ENCODE measurements around the gene PRKG1. TPM values are rescaled to one million over a fixed set of nuclear protein-coding genes. Genes with fewer than 3 reads are reported as not detected.

The PRKG1 gene
- total RNA-seq, 1 experiment from 2014 or later, result 10.4 TPM

DNA sequence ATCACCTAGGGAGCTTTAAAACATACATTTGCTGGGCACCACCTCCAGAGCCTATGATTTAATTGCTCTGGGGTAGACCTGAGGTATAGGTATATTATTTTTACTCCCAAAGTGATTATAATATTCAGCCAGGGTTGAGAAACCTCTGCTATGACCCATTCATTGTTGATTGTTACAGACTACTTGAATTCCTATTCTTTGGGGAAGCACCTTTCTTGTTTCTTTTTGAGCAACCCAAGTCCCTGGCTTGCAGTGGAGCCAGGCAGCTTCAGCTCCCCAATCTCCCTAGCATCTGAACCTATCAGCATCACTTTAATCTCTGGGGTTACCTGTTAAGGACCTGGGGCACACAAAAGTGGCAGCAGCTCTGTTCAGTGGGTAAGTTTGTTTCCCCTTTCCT lies 8.6 kb downstream of the PRKG1 start:
- Histone ChIP-seq H4K91ac (ENCODE audit: insufficient read length, low read depth, low read length) (no peak overlapping the region), H3K18ac (ENCODE audit: insufficient read length, low read depth, low read length) (no peak overlapping the region), H2BK12ac (ENCODE audit: insufficient read length, low read depth, low read length) (no peak overlapping the region), H2BK20ac (ENCODE audit: low read depth, low read length, poor library complexity, severe bottlenecking) (no peak overlapping the region), H3K23ac (ENCODE audit: insufficient read length, low read depth, low read length) (no peak overlapping the region), H3K4me2 (ENCODE audit: insufficient read depth, insufficient read length, low read length) (peak overlapping the region; percentile 38), H3K27ac (ENCODE audit: insufficient read length, low read depth, low read length) (no peak overlapping the region), H2AFZ (ENCODE audit: low read length) (no peak overlapping the region), H4K20me1 (ENCODE audit: control insufficient read depth, insufficient read depth, insufficient read length) (no peaks in the 10 kb centered on the region), H2BK15ac (ENCODE audit: low read depth, low read length) (no peak overlapping the region), H2AK5ac (ENCODE audit: insufficient read length, low read length) (no peak overlapping the region), H3K27me3 (ENCODE audit: insufficient read depth, low read length) (no peaks in the 10 kb centered on the region), H3K9me3 (ENCODE audit: control insufficient read depth, low read depth, low read length) (no peaks in the 10 kb centered on the region), H3K4me1 (ENCODE audit: insufficient read depth, low read length) (peaks cover 18% of the 10 kb centered on the region; the same call in 1 of the 2 replicates), H3K23me2 (ENCODE audit: insufficient read length, low read depth, low read length, poor library complexity, severe bottlenecking) (no peaks in the 10 kb centered on the region), H3K14ac (ENCODE audit: insufficient read depth, low read length) (peak overlapping the region; percentile 62; the same call in 1 of the 2 replicates), H4K5ac (ENCODE audit: insufficient read length, low read depth, low read length) (no peak overlapping the region), H3K79me1 (ENCODE audit: insufficient read depth, low read depth, low read length, poor library complexity, severe bottlenecking) (no peaks in the 10 kb centered on the region), H3K79me2 (ENCODE audit: insufficient read depth, low read length) (peaks cover 2% of the 10 kb centered on the region; the same call in 1 of the 2 replicates), H3K9ac (ENCODE audit: extremely low read depth, insufficient read length, low read length) (no peak overlapping the region), H3K56ac (ENCODE audit: insufficient read length, low read depth, low read length) (no peak overlapping the region), H3K4ac (ENCODE audit: low read depth, low read length) (no peak overlapping the region), H4K8ac (replicated peaks; ENCODE audit: insufficient read length, low read depth, low read length) (no peak overlapping the region), H2BK5ac (ENCODE audit: insufficient read length, low read length) (no peak overlapping the region), H3T11ph (ENCODE audit: low read length) (no peak overlapping the region), H2BK120ac (ENCODE audit: low read depth, low read length, poor library complexity, severe bottlenecking) (no peak overlapping the region)
- Mint-ChIP-seq H3K4me3 (no peak overlapping the region; a peak in 1 of 5 replicates), H3K27me3 (ENCODE audit: low read depth) (no peaks in the 10 kb centered on the region), H3K27ac (peak overlapping the region in 2 of 3 experiments; percentile 47 to 94; a peak in 4 of 7 replicates), H3K9me3 (no peaks in the 10 kb centered on the region), H3K4me1 (peaks cover 33 to 46% of the 10 kb centered on the region in 2 experiments), H3K36me3 (ENCODE audit: insufficient read depth in 1 of 3, low read depth in 3 of 3) (no peaks in the 10 kb centered on the region)
- DNase-seq, result no peak
- TF ChIP-seq, protein P1, sequence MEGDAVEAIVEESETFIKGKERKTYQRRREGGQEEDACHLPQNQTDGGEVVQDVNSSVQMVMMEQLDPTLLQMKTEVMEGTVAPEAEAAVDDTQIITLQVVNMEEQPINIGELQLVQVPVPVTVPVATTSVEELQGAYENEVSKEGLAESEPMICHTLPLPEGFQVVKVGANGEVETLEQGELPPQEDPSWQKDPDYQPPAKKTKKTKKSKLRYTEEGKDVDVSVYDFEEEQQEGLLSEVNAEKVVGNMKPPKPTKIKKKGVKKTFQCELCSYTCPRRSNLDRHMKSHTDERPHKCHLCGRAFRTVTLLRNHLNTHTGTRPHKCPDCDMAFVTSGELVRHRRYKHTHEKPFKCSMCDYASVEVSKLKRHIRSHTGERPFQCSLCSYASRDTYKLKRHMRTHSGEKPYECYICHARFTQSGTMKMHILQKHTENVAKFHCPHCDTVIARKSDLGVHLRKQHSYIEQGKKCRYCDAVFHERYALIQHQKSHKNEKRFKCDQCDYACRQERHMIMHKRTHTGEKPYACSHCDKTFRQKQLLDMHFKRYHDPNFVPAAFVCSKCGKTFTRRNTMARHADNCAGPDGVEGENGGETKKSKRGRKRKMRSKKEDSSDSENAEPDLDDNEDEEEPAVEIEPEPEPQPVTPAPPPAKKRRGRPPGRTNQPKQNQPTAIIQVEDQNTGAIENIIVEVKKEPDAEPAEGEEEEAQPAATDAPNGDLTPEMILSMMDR (conservative IDR thresholded peaks at IDR 0.05), result no peak

All from H9 (cell line).